AG09309 (cell line): ENCODE measurements around the gene PDE9A.

Experiments
- DNase-seq: peaks from one replicate; pipeline ENCODE4 v3.0.0-alpha.2; 2010; ENCODE audit warnings: low read depth
- H3K4me3 ChIP-seq: 2 replicates; pipeline ENCODE4 v1.5.1; 2011; ENCODE audit warnings: mild to moderate bottlenecking, low read depth, low read length, moderate library complexity; ENCODE audit not compliant: control insufficient read depth
- TF ChIP-seq, protein P1 (sequence below): IDR thresholded peaks from 2 replicates; pipeline ENCODE4 v1.5.1; 2011; ENCODE audit warnings: mild to moderate bottlenecking, low read depth, low read length, inconsistent platforms; ENCODE audit not compliant: insufficient read depth, control insufficient read depth; ENCODE audit errors: missing control alignments

Gene PDE9A

DNA sequence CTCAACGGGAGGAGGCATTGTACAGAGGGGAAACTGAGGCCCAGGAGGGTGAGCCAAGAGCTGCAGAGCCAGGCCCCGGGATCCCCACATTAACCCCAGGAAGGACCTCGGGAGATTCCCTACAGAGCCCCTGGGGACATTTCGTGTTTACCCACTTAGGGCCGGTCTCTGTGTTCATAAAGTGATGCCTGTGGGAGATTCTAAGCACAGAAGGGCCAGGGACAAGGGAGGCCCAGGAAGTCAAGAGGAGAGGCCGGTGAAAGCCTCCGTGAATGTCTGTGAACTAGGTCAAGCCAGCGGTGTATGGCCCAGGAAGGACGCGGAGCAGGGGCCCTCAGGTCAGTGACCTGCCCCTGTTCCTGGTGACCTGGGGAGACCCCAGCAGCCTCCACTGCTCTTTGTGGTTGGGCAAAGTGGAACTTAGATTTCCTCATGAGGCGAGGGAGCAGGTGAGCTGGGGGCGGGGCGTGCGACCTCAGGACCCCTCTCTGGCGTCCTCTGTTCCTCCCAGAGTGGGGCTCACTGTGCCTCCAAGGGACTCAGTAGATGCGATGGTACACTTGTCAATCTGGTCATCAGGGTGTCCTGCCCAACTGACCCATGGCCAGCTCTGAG lies 34.9 kb downstream of the PDE9A start:
- DNase-seq, result no peak
- TF ChIP-seq, protein P1, sequence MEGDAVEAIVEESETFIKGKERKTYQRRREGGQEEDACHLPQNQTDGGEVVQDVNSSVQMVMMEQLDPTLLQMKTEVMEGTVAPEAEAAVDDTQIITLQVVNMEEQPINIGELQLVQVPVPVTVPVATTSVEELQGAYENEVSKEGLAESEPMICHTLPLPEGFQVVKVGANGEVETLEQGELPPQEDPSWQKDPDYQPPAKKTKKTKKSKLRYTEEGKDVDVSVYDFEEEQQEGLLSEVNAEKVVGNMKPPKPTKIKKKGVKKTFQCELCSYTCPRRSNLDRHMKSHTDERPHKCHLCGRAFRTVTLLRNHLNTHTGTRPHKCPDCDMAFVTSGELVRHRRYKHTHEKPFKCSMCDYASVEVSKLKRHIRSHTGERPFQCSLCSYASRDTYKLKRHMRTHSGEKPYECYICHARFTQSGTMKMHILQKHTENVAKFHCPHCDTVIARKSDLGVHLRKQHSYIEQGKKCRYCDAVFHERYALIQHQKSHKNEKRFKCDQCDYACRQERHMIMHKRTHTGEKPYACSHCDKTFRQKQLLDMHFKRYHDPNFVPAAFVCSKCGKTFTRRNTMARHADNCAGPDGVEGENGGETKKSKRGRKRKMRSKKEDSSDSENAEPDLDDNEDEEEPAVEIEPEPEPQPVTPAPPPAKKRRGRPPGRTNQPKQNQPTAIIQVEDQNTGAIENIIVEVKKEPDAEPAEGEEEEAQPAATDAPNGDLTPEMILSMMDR, result no peak
- H3K4me3 ChIP-seq, result no peak overlapping the region

GRCh38 chr21:42688841-42689371 lies 35.5 kb downstream of the PDE9A start:
- TF ChIP-seq, protein P1, result no peak
- no peak for DNase-seq
- H3K4me3 ChIP-seq, result no peak overlapping the region

DNA sequence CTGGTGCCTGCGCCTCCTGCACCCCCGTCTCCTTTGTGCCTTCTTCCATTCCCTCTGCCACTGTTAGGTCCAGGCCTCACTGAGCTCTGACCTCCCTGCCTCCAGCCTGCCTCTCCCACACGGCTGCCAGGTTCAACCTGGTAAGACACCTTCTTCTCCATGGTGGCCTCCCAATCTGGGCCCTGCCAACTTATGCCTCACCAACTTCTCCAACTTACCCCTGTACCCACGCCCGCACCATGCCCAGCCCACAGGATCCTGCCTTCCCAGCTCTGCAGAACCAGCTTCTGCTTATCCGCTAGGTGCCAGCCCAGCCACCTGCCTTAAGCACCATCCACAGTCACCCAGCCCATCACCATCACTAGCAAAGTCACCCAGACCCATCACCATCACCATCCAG lies 37.2 kb downstream of the PDE9A start:
- no peak for DNase-seq
- no peak overlapping the region for H3K4me3 ChIP-seq
- TF ChIP-seq, protein P1, result no peak

GRCh38 chr21:42691901-42692559 lies 38.6 kb downstream of the PDE9A start:
- no peak for DNase-seq
- no peak overlapping the region for H3K4me3 ChIP-seq
- TF ChIP-seq, protein P1, result no peak

DNA sequence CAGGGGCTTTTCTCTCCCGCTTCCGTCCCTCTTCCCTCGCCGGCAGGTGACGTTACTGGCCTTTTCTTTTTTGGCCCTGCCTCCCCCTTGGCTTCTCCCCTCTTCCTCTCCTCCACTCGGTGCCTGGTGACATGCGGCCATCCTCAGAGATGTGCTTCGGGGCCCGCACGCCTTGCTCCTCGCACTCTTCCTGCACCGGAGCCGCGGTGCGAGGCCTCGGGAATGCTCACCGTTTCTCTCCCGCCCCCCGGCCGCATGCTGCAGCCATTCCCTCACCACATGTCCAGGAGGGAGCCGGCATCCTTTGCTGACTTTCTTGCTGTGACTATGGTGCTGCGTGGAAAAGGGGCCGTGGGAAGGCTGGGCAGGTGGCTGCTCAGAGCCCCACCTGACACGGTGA lies 39.3 kb downstream of the PDE9A start:
- no peak overlapping the region for H3K4me3 ChIP-seq
- TF ChIP-seq, protein P1, result no peak
- DNase-seq, result no peak

- no peak overlapping the region for H3K4me3 ChIP-seq
- TF ChIP-seq, protein P1, result no peak
- no peak for DNase-seq
Observed at GRCh38 chr21:42694751-42695696, 41.6 kb downstream of the PDE9A start.
